ENCODE data around the gene TSPAN15.
A peak's percentile ranks its signal among the peaks of the same experiment; 100 is the strongest.

TSPAN15 gene

GRCh38 chr10:69406816-69407580, 44.3 kb upstream of the TSPAN15 start:
- no peak for TF ChIP-seq CTCF (conservative IDR thresholded peaks at IDR 0.05; ENCODE audit: low read depth, low read length)
- no peak overlapping the region for H3K4me3 ChIP-seq (ENCODE audit: low read depth, low read length)
- DNase-seq (ENCODE audit: low read depth) = no peak

GRCh38 chr10:69407621-69408301, 43.5 kb upstream of the TSPAN15 start:
- H3K4me3 ChIP-seq (ENCODE audit: low read depth, low read length) = no peak overlapping the region
- DNase-seq (ENCODE audit: low read depth) = no peak
- peak; percentile 33 for TF ChIP-seq CTCF (conservative IDR thresholded peaks at IDR 0.05; ENCODE audit: low read depth, low read length)

- peak overlapping the region; percentile 57 for H3K4me3 ChIP-seq (ENCODE audit: low read depth, low read length)
- peak; percentile 74 for TF ChIP-seq CTCF (conservative IDR thresholded peaks at IDR 0.05; ENCODE audit: low read depth, low read length)
- DNase-seq (ENCODE audit: low read depth) = peak; percentile 96
Observed at GRCh38 chr10:69408318-69409175, 42.7 kb upstream of the TSPAN15 start.

- peak overlapping the region; percentile 57 for H3K4me3 ChIP-seq (ENCODE audit: low read depth, low read length)
- TF ChIP-seq CTCF (conservative IDR thresholded peaks at IDR 0.05; ENCODE audit: low read depth, low read length) = no peak
- no peak for DNase-seq (ENCODE audit: low read depth)
Observed at GRCh38 chr10:69409176-69409495, 42.1 kb upstream of the TSPAN15 start.

GRCh38 chr10:69409968-69410367, 41.3 kb upstream of the TSPAN15 start:
- no peak overlapping the region for H3K4me3 ChIP-seq (ENCODE audit: low read depth, low read length)
- DNase-seq (ENCODE audit: low read depth) = no peak
- no peak for TF ChIP-seq CTCF (conservative IDR thresholded peaks at IDR 0.05; ENCODE audit: low read depth, low read length)

- DNase-seq (ENCODE audit: low read depth) = no peak
- H3K4me3 ChIP-seq (ENCODE audit: low read depth, low read length) = no peak overlapping the region
- no peak for TF ChIP-seq CTCF (conservative IDR thresholded peaks at IDR 0.05; ENCODE audit: low read depth, low read length)
Observed at GRCh38 chr10:69410487-69410886, 40.8 kb upstream of the TSPAN15 start.
